Astrocyte (in vitro differentiated cells and primary cell): Measurements from ENCODE around the gene BMPR2. TPM values are rescaled to one million over a fixed set of nuclear protein-coding genes. Genes with fewer than 3 reads are reported as not detected.
"Not testable (repeated sequence)": the region's sequence is repeated elsewhere in the genome, so short reads cannot be mapped to it uniquely, and the experiment has no call there.

ENCODE experiments used
- DNase-seq: peaks from one replicate; pipeline ENCODE4 v3.0.0-alpha.2; 2010; ENCODE audit warnings: low read depth
- FAIRE-seq: peaks from 2 replicates; lab custom pipeline; 2011; peaks lifted over from hg19 to GRCh38; lab: Jason Lieb, UNC
- H2AFZ ChIP-seq: 2 replicates; pipeline ENCODE4 v1.6.0; 2012; ENCODE audit warnings: low read depth, low read length, inconsistent platforms
- H3K27ac ChIP-seq: 2 replicates; pipeline ENCODE4 v1.5.1; 2011; ENCODE audit warnings: low read depth, low read length, inconsistent platforms
- H3K27me3 ChIP-seq: 2 replicates; pipeline ENCODE4 v1.6.0; 2011; ENCODE audit warnings: low read length, inconsistent platforms; ENCODE audit not compliant: insufficient read depth
- H3K36me3 ChIP-seq: 2 replicates; pipeline ENCODE4 v1.5.1; 2011; ENCODE audit warnings: low read length, inconsistent platforms; ENCODE audit not compliant: insufficient read depth
- H3K4me1 ChIP-seq: 2 replicates; pipeline ENCODE4 v1.5.1; 2011; ENCODE audit warnings: low read length, inconsistent platforms; ENCODE audit not compliant: insufficient read depth
- H3K4me2 ChIP-seq: 2 replicates; pipeline ENCODE4 v1.6.0; 2012; ENCODE audit warnings: low read length, inconsistent platforms
- H3K4me3 ChIP-seq: 2 replicates; pipeline ENCODE4 v1.5.1; 2011; ENCODE audit warnings: low read depth, mild to moderate bottlenecking, low read length, inconsistent platforms; ENCODE audit not compliant: insufficient read depth
- H3K79me2 ChIP-seq: 2 replicates; pipeline ENCODE4 v1.6.0; 2012; ENCODE audit warnings: mild to moderate bottlenecking, low read length, inconsistent platforms; ENCODE audit not compliant: insufficient read depth
- H3K9ac ChIP-seq: 2 replicates; pipeline ENCODE4 v1.6.0; 2012; ENCODE audit warnings: mild to moderate bottlenecking, low read length, inconsistent platforms
- H3K9me3 ChIP-seq: 2 replicates; pipeline ENCODE4 v1.5.1; 2012; ENCODE audit warnings: low read depth, mild to moderate bottlenecking, low read length, inconsistent platforms; ENCODE audit not compliant: insufficient read depth
- H4K20me1 ChIP-seq: 2 replicates; pipeline ENCODE4 v1.6.0; 2012; ENCODE audit warnings: low read length, inconsistent platforms; ENCODE audit not compliant: insufficient read depth
- H3K27ac Mint-ChIP-seq: one replicate; pipeline ENCODE4 v1.8.0; 2021; ENCODE audit warnings: mild to moderate bottlenecking, mixed read lengths; ENCODE audit not compliant: unreplicated experiment
- H3K27me3 Mint-ChIP-seq: one replicate; pipeline ENCODE4 v1.8.0; 2021; ENCODE audit warnings: low read depth, mixed read lengths; ENCODE audit not compliant: unreplicated experiment
- H3K36me3 Mint-ChIP-seq: one replicate; pipeline ENCODE4 v1.8.0; 2021; ENCODE audit warnings: low read depth, mixed read lengths; ENCODE audit not compliant: unreplicated experiment
- H3K4me1 Mint-ChIP-seq: one replicate; pipeline ENCODE4 v1.8.0; 2021; ENCODE audit warnings: low read depth, mixed read lengths; ENCODE audit not compliant: unreplicated experiment
- H3K4me3 Mint-ChIP-seq: one replicate; pipeline ENCODE4 v1.8.0; 2021; ENCODE audit warnings: mild to moderate bottlenecking, moderate library complexity, mixed read lengths; ENCODE audit not compliant: unreplicated experiment
- H3K9me3 Mint-ChIP-seq: one replicate; pipeline ENCODE4 v1.8.0; 2021; ENCODE audit warnings: mild to moderate bottlenecking, mixed read lengths; ENCODE audit not compliant: unreplicated experiment
- CTCF ChIP-seq: IDR thresholded peaks from 2 replicates; pipeline ENCODE4 v1.5.1; 2011; ENCODE audit warnings: low read depth, mild to moderate bottlenecking, inconsistent platforms, low read length, moderate library complexity; ENCODE audit not compliant: insufficient read depth
- EZH2 ChIP-seq: IDR thresholded peaks from 2 replicates; pipeline ENCODE4 v1.6.1; 2012; ENCODE audit warnings: mild to moderate bottlenecking, low read length, inconsistent platforms; ENCODE audit not compliant: insufficient read depth
- total RNA-seq: library from RNA; stranded (reverse); gene quantifications from 2 replicates; pipeline ENCODE4 v1.2.1, GENCODE V29; 2021

Gene BMPR2
- total RNA-seq, 1 donor from 2014 or later: 93.1 TPM

GRCh38 chr2:202545931-202546330 lies 169.8 kb downstream of the BMPR2 start:
- Histone ChIP-seq H3K27ac (no peak overlapping the region), H3K4me2 (no peak overlapping the region), H3K4me3 (no peak overlapping the region), H3K9me3 (no peaks in the 10 kb centered on the region), H3K9ac (no peak overlapping the region), H2AFZ (no peak overlapping the region), H3K4me1 (no peaks in the 10 kb centered on the region), H3K79me2 (peaks cover 2% of the 10 kb centered on the region), H3K36me3 (peaks cover 8% of the 10 kb centered on the region), H4K20me1 (peaks cover 13% of the 10 kb centered on the region), H3K27me3 (no peaks in the 10 kb centered on the region)
- TF ChIP-seq EZH2 (no peak), CTCF (no peak)
- DNase-seq (no peak), FAIRE-seq (no peak)
- Mint-ChIP-seq H3K9me3 (no peaks in the 10 kb centered on the region), H3K4me3 (no peak overlapping the region), H3K27me3 (no peaks in the 10 kb centered on the region), H3K4me1 (peaks cover 6% of the 10 kb centered on the region), H3K27ac (no peak overlapping the region), H3K36me3 (no peaks in the 10 kb centered on the region)

GRCh38 chr2:202546499-202547141 lies 170.5 kb downstream of the BMPR2 start:
- not testable (repeated sequence) for FAIRE-seq, H3K4me1 Mint-ChIP-seq, H3K36me3 ChIP-seq, H3K9ac ChIP-seq, H3K9me3 ChIP-seq, H2AFZ ChIP-seq, H3K4me3 Mint-ChIP-seq, H3K4me2 ChIP-seq, H3K4me1 ChIP-seq, DNase-seq, H3K79me2 ChIP-seq, H3K27me3 Mint-ChIP-seq, H3K36me3 Mint-ChIP-seq, H3K4me3 ChIP-seq, H3K27me3 ChIP-seq, H3K9me3 Mint-ChIP-seq, H3K27ac ChIP-seq
- H4K20me1 ChIP-seq: peaks cover 14% of the 10 kb centered on the region
- peak overlapping the region; percentile 34 for H3K27ac Mint-ChIP-seq

GRCh38 chr2:202548240-202548639 lies 172.1 kb downstream of the BMPR2 start:
- FAIRE-seq (no peak), DNase-seq (no peak)
- no peaks in the 10 kb centered on the region for H3K27me3 ChIP-seq
- H3K9ac ChIP-seq: no peak overlapping the region
- H4K20me1 ChIP-seq: peaks cover 14% of the 10 kb centered on the region
- Mint-ChIP-seq H3K4me1 (peaks cover 6% of the 10 kb centered on the region), H3K4me3 (no peak overlapping the region), H3K9me3 (no peaks in the 10 kb centered on the region), H3K27me3 (no peaks in the 10 kb centered on the region), H3K27ac (no peak overlapping the region), H3K36me3 (peaks cover 4% of the 10 kb centered on the region)
- H3K9me3 ChIP-seq: no peaks in the 10 kb centered on the region
- H3K79me2 ChIP-seq: no peaks in the 10 kb centered on the region
- no peak overlapping the region for H3K4me3 ChIP-seq
- H3K4me1 ChIP-seq: no peaks in the 10 kb centered on the region
- no peak overlapping the region for H2AFZ ChIP-seq
- peaks cover 4% of the 10 kb centered on the region for H3K36me3 ChIP-seq
- no peak overlapping the region for H3K27ac ChIP-seq
- H3K4me2 ChIP-seq: no peak overlapping the region
- no peak for TF ChIP-seq CTCF
- no peak for TF ChIP-seq EZH2

- H3K9ac ChIP-seq, H3K4me3 ChIP-seq, FAIRE-seq, H3K79me2 ChIP-seq, H3K9me3 ChIP-seq, H3K4me3 Mint-ChIP-seq, H3K4me1 ChIP-seq, H3K27me3 ChIP-seq, H3K27ac Mint-ChIP-seq, H3K4me1 Mint-ChIP-seq, H3K4me2 ChIP-seq, H2AFZ ChIP-seq, H3K27me3 Mint-ChIP-seq, H3K27ac ChIP-seq, H3K9me3 Mint-ChIP-seq: not testable (repeated sequence)
- H3K36me3 Mint-ChIP-seq: peaks cover 11% of the 10 kb centered on the region
- Histone ChIP-seq H3K36me3 (peaks cover 23% of the 10 kb centered on the region), H4K20me1 (peaks cover 16% of the 10 kb centered on the region)
- peak; percentile 37 for DNase-seq
Observed at GRCh38 chr2:202551000-202551399, 174.9 kb downstream of the BMPR2 start.
